K562 (cell line): ENCODE data around the gene KLK3. TPM values are rescaled to one million over a fixed set of nuclear protein-coding genes. Genes with fewer than 3 reads are reported as not detected.

Source experiments
- ATAC-seq: fragments of 200-7000 bp; cut with Tn5 transposase; 3 replicates; pipeline ENCODE4 v1.9.1; 2020; ENCODE audit warnings: moderate library complexity
- BruUV-seq: library from RNA; stranded (reverse); fragments of 400-500 nt; replicated peaks from 2 replicates; lab custom pipeline; 2021; lab: Mats Ljungman, UMichigan
- CTCF ChIA-PET: fragments of 300-600 bp; formaldehyde crosslinking; extraction: SDS; loops from one replicate; lab custom pipeline; 2021; ENCODE audit warnings: low intra/inter-chr PET ratio; lab: Yijun Ruan, JAX
- POLR2A ChIA-PET: fragments of 300-600, 350-650 bp; sonication (Branson Sonifier 250); formaldehyde crosslinking; extraction: SDS; loops from one replicate; lab custom pipeline; 2021; ENCODE audit warnings: antibody characterized with exemption, inconsistent platforms; lab: Yijun Ruan, JAX
- DNase-seq, 4 experiments: peaks; one replicate each; pipeline versions ENCODE4 v3.0.0 to v3.0.0-alpha.2; 2011 to 2018; ENCODE audit warnings: low spot score in 3 of 4, mixed read lengths in 3 of 4; ENCODE audit errors: extremely low read depth in 1 of 4
- FAIRE-seq: peaks from 2 replicates; lab custom pipeline; 2011; peaks lifted over from hg19 to GRCh38; lab: Jason Lieb, UNC
- H2AFZ ChIP-seq: 2 replicates; pipeline ENCODE4 v1.6.0; 2011; ENCODE audit warnings: low read depth, low read length, control low read depth, inconsistent platforms
- H3K27ac ChIP-seq: fragments of 200-600 bp; 3 replicates; pipeline ENCODE4 v1.8.0; 2011; ENCODE audit warnings: low read depth, mild to moderate bottlenecking, control low read depth, inconsistent platforms, low read length, moderate library complexity, mixed read lengths; ENCODE audit errors: extremely low read depth
- H3K27me3 ChIP-seq, 2 experiments: fragments of 300-600 bp in 1 of 2; 2 replicates in 1 of 2; 3 replicates in 1 of 2; pipeline versions ENCODE4 v1.6.0 to v1.8.0; 2011; ENCODE audit warnings: inconsistent platforms in 2 of 2, low read length in 2 of 2, mild to moderate bottlenecking in 1 of 2, mixed read lengths in 1 of 2, moderate library complexity in 1 of 2; ENCODE audit not compliant: control insufficient read depth in 2 of 2, insufficient read depth in 2 of 2
- H3K36me3 ChIP-seq: fragments of 300-600 bp; 3 replicates; pipeline ENCODE4 v1.8.0; 2011; ENCODE audit warnings: mild to moderate bottlenecking, low read length, inconsistent platforms; ENCODE audit not compliant: control insufficient read depth, insufficient read depth
- H3K4me1 ChIP-seq, 2 experiments: fragments of 200-600 bp in 1 of 2; replicated peaks in 1 of 2; 2 replicates in 1 of 2; 3 replicates in 1 of 2; pipeline versions ENCODE4 v1.5.1 to v1.8.0; 2011; ENCODE audit warnings: inconsistent platforms in 2 of 2, low read length in 2 of 2, mild to moderate bottlenecking in 1 of 2, mixed read lengths in 1 of 2, moderate library complexity in 1 of 2; ENCODE audit not compliant: control insufficient read depth in 2 of 2, insufficient read depth in 2 of 2
- H3K4me2 ChIP-seq: 2 replicates; pipeline ENCODE4 v1.6.1; 2011; ENCODE audit warnings: low read length, control low read depth, inconsistent platforms, mixed read lengths; ENCODE audit not compliant: insufficient read depth
- H3K4me3 ChIP-seq: fragments of 200-600 bp; sonication (generic), shearing (Covaris generic); 2 replicates; pipeline ENCODE4 v1.5.1; 2016; ENCODE audit warnings: control low read depth, inconsistent platforms
- H3K79me2 ChIP-seq: fragments of 200-600 bp; 3 replicates; pipeline ENCODE4 v1.8.0; 2011; ENCODE audit warnings: low read length, inconsistent platforms; ENCODE audit not compliant: control insufficient read depth, insufficient read depth
- H3K9ac ChIP-seq, 2 experiments: 2 replicates each; pipeline versions ENCODE4 v1.6.0 to v1.6.1; 2011; ENCODE audit warnings: low read depth in 2 of 2, low read length in 2 of 2, control low read depth in 1 of 2, inconsistent platforms in 1 of 2, mild to moderate bottlenecking in 1 of 2, mixed read lengths in 1 of 2; ENCODE audit not compliant: insufficient read depth in 1 of 2
- H3K9me1 ChIP-seq: one replicate; pipeline ENCODE4 v1.6.0; 2011; ENCODE audit warnings: inconsistent platforms, mild to moderate bottlenecking, low read length, moderate library complexity; ENCODE audit not compliant: control insufficient read depth, insufficient read depth
- H3K9me3 ChIP-seq: replicated peaks from 2 replicates; pipeline ENCODE4 v1.5.1; 2011; ENCODE audit warnings: low read depth, low read length, inconsistent platforms; ENCODE audit not compliant: control insufficient read depth, insufficient read depth
- H4K20me1 ChIP-seq: replicated peaks from 2 replicates; pipeline ENCODE4 v1.6.1; 2011; ENCODE audit warnings: low read length, inconsistent platforms, mixed read lengths; ENCODE audit not compliant: control insufficient read depth, insufficient read depth
- EP300 ChIP-seq: IDR thresholded peaks from 2 replicates; pipeline ENCODE4 v1.6.1; 2012; ENCODE audit warnings: low read length, improper control_type of control experiment
- FIP1L1 ChIP-seq: fragments of 200-400 bp; formaldehyde crosslinking; IDR thresholded peaks from 2 replicates; pipeline ENCODE4 v1.6.1; 2018; ENCODE audit warnings: mild to moderate bottlenecking, low read depth, low read length; ENCODE audit not compliant: poor library complexity, severe bottlenecking
- GTF3C2 ChIP-seq: IDR thresholded peaks from 3 replicates; pipeline ENCODE4 v1.6.1; 2011; ENCODE audit warnings: borderline replicate concordance, mild to moderate bottlenecking, moderate library complexity; ENCODE audit not compliant: insufficient read length; ENCODE audit errors: extremely low read depth
- PHF20 ChIP-seq: fragments of 450-650 bp; IDR thresholded peaks from 2 replicates; pipeline ENCODE4 v1.6.1; 2018; ENCODE audit not compliant: partially characterized antibody
- RNF2 ChIP-seq: sonication (generic); IDR thresholded peaks from 2 replicates; pipeline ENCODE4 v1.6.1; 2016
- TRIM28 ChIP-seq: fragments of 450-650 bp; IDR thresholded peaks from 2 replicates; pipeline ENCODE4 v1.6.1; 2017
- WGBS: fragments of 100-300 bp; shearing (Covaris generic); methylation state at CpG from one replicate; pipeline ENCODE4 v1.1.6; 2016; ENCODE audit warnings: low coverage, mixed read lengths; ENCODE audit not compliant: insufficient coverage; ENCODE audit errors: missing lambda C conversion rate; 5-methylcytosine and 5-hydroxymethylcytosine counted together
- in situ Hi-C: fragments of 300-500 bp; cut with MboI; formaldehyde crosslinking; loops from 4 replicates; pipeline ENCODE4 v1.15.0; 2018; ENCODE audit warnings: inconsistent platforms, mixed read lengths
- intact Hi-C: fragments of 100-400 bp; cut with micrococcal nuclease; formaldehyde crosslinking; loops from 2 replicates; pipeline ENCODE4 v1.14.2; 2022
- polyA plus RNA-seq, 8 experiments: library from polyadenylated mRNA; depleted of rRNA in 4 of 8; stranded (reverse) in 5 of 8; unstranded in 3 of 8; fragments of >200 nt; fragmentation: Nextera tagmentation in 2 of 8; fragmentation: Illumina TruSeq in 1 of 8; extraction: Ambion mirVana in 2 of 8; extraction: Trizol in 1 of 8; gene quantifications; 2 replicates each; pipeline versions ENCODE4 v1.2.1 to v1.2.3, GENCODE V29; 2011 to 2014; ENCODE audit warnings: inconsistent platforms in 1 of 8, missing spikeins in 1 of 8
- total RNA-seq, 7 experiments: library from RNA; depleted of rRNA in 6 of 7; stranded (reverse); fragments of >200 nt in 6 of 7; fragmentation: Illumina TruSeq in 2 of 7; extraction: Trizol in 2 of 7; gene quantifications; 2 replicates each; pipeline versions ENCODE4 v1.2.1 to v1.2.3, GENCODE V29; 2011 to 2021; ENCODE audit warnings: low replicate concordance in 1 of 7

The KLK3 gene
- total and polyA plus RNA-seq, 9 of the 15 experiments (the other 6 are each of a cell fraction or from before 2014, with no cell fraction given), result not detected

- in situ Hi-C loops (no loop called here), intact Hi-C loops (no loop called here)
- Histone ChIP-seq H3K4me3 (no peak overlapping the region), H3K4me1 (peaks cover 14 to 21% of the 10 kb centered on the region in 2 experiments; a peak in 4 of 5 replicates), H3K9me1 (no peaks in the 10 kb centered on the region), H3K9me3 (no peaks in the 10 kb centered on the region), H3K27ac (no peak overlapping the region), H3K27me3 (peaks cover 0 to 12% of the 10 kb centered on the region in 2 experiments; a peak in 3 of 5 replicates), H3K9ac (no peak overlapping the region), H4K20me1 (no peaks in the 10 kb centered on the region; the same call in 1 of the 2 replicates), H3K79me2 (no peaks in the 10 kb centered on the region), H3K4me2 (no peak overlapping the region), H3K36me3 (no peaks in the 10 kb centered on the region), H2AFZ (no peak overlapping the region)
- ChIA-PET POLR2A (interaction anchor here (0.6 to 1.3 kb wide), 2 partner anchors 12 to 24 kb away, joined by 3 to 5 read pairs; no protein-coding TSS in a partner anchor), CTCF (no interaction called here)
- no peak for TF ChIP-seq RNF2
- no peak for TF ChIP-seq FIP1L1
- TF ChIP-seq PHF20, result no peak
- TF ChIP-seq EP300, result no peak
- no peak for TF ChIP-seq TRIM28
- TF ChIP-seq GTF3C2, result no peak
- no peak for ATAC-seq
- no TSS peak for BruUV-seq
- no peak for FAIRE-seq
- WGBS, result 53% methylated on average over 8 of the region's 8 CpGs
- DNase-seq, result no peak
Measured at GRCh38 chr19:50832666-50833065, 22.0 kb upstream of the KLK3 start.
